Bone marrow (tissue), 2 donors: ENCODE data around the gene RAB9A.
"Not testable (repeated sequence)": the region's sequence is repeated elsewhere in the genome, so short reads cannot be mapped to it uniquely, and the experiment has no call there.

Source experiments
- DNase-seq, 2 donors: peaks; one replicate each; lab custom pipeline; 2025; lab: John Stamatoyannopoulos, UW

The RAB9A gene

DNA sequence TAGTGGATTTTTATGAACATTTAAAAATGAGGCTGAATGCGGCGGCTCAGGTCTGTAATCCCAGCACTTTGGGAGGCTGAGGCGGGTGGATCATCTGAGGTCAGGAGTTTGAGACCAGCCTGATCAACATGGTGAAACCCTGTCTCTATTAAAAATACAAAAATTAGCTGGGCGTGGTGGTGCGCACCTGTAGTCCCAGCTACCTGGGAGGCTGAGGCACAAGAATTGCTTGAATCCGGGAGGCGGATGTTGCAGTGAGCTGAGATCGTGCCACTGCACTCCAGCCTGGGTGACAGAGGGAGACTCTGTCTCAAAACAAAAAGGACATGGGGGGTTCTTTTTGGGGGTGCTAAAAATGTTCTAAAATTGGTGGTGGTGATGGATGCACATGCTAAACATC, 19.2 kb upstream of the RAB9A start:
- not testable (repeated sequence) for DNase-seq

DNA sequence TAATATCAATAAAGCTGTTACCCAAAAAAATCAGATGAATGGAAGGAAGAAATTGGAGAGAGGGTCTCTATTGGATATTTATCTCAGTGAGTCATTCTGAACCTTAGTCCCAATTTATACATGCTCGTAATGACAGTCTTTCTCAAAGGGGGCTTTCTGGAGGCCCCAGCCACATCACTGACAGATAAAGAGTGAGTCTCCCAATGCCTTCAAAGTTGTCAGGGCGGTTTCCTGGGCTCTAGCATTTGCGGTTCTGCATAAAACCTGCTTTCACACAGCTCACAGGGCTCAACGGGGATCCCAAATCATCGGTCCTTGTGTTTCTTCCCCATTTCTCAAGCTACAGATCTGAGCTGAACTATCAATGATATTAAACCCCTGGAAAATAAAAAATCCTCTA, 18.7 kb upstream of the RAB9A start:
- DNase-seq: no peak

GRCh38 chrX:13673016-13673415, 15.9 kb upstream of the RAB9A start:
- DNase-seq: no peak

- DNase-seq: no peak
Measured at GRCh38 chrX:13676885-13677284, 12.0 kb upstream of the RAB9A start.

- DNase-seq: not testable (repeated sequence)
Measured at GRCh38 chrX:13679700-13680099, 9.2 kb upstream of the RAB9A start.

DNA sequence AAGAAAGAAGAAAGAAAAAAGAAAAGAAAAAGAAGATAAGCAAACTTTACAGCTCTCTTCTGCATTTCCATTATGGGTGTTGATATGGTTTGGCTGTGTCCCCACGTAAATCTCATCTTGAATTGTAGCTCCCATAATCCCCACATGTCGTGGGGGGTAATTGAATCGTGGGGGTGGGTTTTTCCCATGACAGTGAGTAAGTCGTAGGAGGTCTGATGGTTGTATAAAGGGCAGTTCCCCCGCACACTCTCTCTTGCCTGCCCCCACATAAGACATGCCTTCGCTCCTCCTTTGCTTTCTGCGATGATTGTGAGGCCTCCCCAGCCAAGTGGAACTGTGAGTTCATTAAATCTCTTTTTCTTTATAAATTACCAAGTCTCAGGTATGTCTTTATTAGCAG, 7.3 kb upstream of the RAB9A start:
- no peak for DNase-seq

GRCh38 chrX:13684361-13684760, 4.6 kb upstream of the RAB9A start:
- no peak for DNase-seq

DNA sequence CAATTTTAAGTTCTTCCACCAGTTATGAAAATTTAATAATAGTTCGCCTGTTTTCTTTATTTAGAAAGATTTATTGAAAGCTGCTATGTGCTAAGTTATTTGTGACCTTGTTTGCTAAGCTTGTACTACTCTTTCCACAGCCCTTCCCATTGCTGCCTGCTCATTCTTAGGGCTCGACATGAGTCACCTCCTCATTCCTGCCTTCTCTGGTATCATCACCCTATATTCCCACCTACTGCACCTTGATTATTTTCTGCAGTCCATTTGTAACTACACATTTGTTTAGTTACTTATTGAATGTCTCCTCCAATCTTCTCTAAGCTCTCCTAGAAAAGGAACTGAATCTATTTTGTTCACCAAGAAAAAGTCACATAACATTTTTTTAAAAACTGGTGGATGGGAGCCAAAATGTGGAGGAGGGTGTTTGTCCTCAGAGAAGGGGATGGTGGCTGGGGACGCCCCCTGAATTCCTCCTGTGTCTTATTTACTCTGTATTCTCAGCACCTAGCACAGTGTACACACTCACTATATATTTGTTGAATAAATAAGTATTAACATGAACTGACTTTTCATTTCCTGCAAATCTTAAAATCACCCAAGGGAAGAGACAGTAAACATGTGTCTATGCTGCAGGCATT, 3.7 kb upstream of the RAB9A start:
- DNase-seq: no peak

GRCh38 chrX:13687203-13687602, 1.7 kb upstream of the RAB9A start:
- no peak for DNase-seq

- DNase-seq: no peak
Measured at GRCh38 chrX:13688384-13688957, 457 bp upstream of the RAB9A start.

DNA sequence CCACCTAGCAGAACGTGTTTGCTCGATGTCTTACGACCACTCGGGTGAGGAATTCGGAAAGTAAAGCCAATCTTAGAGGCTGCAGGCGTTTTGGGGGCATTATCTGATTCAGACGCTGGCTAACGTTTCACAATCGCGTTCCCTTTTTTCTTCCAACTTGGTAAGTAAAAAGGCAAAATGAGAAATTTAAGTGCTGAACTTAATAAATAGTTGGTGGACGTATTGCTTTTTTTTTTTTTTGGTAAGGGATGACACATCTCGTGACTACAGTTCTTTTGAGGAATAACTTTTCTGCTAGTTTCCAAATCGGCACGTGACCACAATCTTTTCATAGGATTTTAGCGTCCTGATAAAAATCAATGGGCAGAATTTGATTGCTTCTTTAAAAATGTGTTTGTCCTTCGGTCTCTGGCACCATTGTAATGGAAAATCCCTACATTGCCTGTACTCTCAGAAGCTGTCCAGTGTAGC, 848 bp downstream of the RAB9A start:
- no peak for DNase-seq

DNA sequence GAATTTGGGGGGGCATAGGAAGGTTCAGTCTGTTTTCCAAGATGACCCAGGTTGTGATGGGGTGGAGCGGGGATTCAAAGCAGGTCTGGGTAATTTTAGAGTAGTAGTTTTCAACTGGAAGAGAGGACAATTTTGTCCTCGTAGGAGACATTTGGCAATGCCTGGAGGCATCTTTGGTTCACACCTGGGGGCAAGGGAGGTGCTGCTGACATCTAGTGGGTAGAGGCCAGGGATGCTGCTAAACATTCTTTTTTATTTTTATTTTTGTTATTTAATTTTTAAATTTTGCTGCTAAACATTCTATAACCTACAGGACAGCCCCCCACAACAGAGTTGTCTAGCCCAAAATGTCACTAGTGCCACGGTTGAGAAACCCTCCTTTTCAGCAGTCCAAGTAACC, 1.9 kb downstream of the RAB9A start:
- no peak for DNase-seq

DNA sequence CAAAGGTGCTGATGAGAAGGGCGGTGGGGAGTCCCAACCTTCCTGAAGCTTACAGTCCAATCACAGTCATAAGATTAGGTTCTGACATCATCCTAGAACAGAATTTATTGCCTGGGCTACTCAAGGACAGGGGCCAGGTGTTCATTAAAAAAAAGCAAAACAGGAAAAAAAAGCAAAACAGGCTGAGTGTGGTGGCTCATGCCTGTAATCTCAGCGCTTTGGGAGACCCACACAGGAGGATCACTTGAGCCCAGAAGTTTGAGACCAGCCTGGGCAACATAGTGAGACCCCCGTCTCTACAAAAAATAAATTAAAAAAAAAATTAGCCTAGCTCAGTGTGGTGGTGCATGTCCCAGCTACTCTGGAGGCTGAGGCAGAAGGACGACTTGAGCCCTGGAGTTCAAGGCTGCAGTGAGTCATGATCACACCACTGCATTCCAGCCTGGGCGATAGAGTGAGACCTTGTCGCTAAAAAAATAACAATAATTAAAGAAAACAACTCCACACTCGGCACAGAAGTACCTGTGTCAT, 3.0 kb downstream of the RAB9A start:
- DNase-seq: no peak

- DNase-seq: no peak
Measured at GRCh38 chrX:13692771-13693231, 3.9 kb downstream of the RAB9A start.

GRCh38 chrX:13693341-13693961, 4.5 kb downstream of the RAB9A start:
- DNase-seq: no peak

- no peak for DNase-seq
Measured at GRCh38 chrX:13694359-13694758, 5.4 kb downstream of the RAB9A start.

DNA sequence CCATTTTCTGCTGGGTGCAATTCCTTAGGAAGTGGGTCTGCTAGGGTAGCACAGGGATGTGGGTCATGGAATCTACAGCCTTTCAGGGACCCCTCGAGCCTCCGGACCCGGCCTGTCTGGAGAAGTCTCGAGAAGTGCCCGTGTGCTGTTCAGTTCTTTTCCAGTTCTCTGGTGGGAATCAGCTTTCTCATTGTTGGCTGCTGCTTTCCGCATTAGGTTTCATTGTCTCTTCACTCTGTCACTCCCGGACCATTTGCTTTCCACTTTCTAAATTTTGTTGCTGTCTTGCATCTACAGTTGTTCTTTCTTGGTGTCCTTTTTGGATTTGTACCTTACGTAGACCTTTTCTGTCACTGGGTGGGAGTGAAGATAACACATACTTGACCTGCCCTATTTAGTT, 6.1 kb downstream of the RAB9A start:
- DNase-seq: no peak

DNA sequence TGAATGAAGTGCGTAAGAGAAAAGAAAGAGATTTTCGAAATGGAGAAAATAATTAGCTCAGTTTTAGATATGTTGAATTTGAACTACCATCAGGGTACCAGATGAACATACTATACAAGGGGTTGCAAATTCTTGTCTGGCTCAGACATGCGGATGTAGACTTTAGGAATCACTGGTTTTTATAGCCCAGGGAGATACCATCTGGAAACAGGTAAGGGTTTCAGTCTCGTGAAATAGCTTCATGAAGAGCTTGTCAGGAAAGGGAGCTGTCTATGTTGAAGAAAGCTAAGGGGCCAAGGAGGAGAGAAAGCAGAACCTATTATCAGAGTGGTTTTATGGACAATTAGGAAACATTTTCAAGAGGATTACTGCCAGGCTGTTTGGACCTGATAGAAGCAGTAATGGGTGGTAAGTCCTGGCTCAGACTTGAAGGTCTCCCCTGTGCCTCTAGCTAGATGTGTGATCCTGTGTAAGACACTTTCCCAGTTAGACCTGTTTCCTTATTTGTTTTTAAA, 6.7 kb downstream of the RAB9A start:
- DNase-seq: no peak

GRCh38 chrX:13697455-13697854, 8.5 kb downstream of the RAB9A start:
- DNase-seq: no peak

- no peak for DNase-seq
Measured at GRCh38 chrX:13697976-13698375, 9.0 kb downstream of the RAB9A start.

DNA sequence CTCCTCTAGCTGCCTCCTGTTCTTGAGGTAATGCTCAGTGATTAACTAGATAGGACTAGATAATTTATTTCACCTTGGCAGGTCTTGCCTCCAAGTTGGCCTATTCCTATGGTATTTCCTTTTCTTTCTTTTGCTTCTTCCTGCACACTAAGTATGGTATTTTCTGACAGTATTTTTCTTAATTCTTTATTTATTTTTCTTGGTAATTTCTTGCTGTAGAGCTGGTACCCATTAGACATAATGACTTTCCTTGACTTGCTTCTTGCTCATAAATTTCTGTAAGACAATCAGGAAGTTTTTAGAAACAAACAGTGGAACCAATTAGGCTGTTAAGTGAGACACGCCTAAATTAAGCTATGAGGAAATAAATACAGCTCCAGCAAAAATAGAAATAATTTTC, 9.5 kb downstream of the RAB9A start:
- no peak for DNase-seq

DNA sequence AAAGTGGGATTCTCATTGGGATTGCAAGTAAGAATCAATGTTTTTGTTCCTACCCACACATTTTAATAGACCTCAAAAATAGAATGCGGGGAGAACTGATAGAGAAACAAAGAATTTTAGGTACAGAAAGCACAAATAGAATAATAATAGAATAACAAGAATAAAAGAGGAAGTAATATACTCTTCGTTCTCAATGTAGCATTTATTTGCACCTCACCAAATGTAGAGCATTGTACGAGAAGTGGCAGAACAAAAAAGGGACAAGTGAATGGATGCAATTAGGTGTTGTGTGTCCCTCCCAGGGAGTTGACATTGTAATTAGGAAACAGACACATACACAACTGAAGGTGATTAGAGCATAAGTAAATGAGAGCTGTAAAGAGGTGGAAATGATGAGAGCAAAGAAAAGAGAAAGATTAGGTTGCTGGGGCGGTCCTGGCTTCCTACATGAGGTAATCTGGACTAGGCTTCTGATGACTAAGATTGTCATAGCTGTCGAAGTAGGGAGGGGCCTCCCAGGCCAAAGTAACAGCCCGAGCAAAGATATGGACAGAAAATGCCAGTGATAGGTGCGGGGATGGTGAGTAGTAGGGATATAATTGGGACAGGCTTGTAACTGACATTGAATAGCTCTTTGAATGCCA, 10.4 kb downstream of the RAB9A start:
- DNase-seq: no peak

- no peak for DNase-seq
Measured at GRCh38 chrX:13700380-13700779, 11.5 kb downstream of the RAB9A start.
